C4-2B (cell line): Measurements from ENCODE around the gene ANKS4B.

Experiments
- ZFX ChIP-seq: fragments of 450-650 bp; IDR thresholded peaks from 2 replicates; pipeline ENCODE4 v1.6.1; 2017
- TF ChIP-seq, protein P1 (sequence below): fragments of 450-650 bp; conservative IDR thresholded peaks from 2 replicates; pipeline ENCODE4 v1.5.1; 2017; ENCODE audit warnings: mild to moderate bottlenecking

DNA sequence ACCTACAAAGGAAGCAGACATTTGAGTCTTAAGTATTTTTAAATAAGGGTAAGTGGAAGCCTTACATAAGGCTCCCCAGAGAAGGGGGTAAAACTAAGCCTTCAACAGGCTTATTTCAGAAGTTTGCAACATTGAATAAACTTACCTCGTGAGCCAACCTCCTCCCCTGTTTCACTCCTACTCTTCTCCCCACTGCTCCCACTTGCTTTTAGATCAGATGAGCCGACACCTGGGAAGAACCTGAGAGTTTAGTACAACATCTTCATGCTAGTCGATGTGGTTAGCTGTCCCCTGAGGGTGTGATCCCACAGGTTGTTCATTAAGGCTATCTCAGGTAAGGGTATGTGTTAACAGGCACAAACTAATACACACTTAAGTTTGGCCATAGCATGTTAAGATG is 35.9 kb upstream of the ANKS4B start:
- TF ChIP-seq, protein P1, sequence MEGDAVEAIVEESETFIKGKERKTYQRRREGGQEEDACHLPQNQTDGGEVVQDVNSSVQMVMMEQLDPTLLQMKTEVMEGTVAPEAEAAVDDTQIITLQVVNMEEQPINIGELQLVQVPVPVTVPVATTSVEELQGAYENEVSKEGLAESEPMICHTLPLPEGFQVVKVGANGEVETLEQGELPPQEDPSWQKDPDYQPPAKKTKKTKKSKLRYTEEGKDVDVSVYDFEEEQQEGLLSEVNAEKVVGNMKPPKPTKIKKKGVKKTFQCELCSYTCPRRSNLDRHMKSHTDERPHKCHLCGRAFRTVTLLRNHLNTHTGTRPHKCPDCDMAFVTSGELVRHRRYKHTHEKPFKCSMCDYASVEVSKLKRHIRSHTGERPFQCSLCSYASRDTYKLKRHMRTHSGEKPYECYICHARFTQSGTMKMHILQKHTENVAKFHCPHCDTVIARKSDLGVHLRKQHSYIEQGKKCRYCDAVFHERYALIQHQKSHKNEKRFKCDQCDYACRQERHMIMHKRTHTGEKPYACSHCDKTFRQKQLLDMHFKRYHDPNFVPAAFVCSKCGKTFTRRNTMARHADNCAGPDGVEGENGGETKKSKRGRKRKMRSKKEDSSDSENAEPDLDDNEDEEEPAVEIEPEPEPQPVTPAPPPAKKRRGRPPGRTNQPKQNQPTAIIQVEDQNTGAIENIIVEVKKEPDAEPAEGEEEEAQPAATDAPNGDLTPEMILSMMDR: no peak
- TF ChIP-seq ZFX: no peak
